Osteoblast (primary cell): ENCODE measurements around the gene PTPRD. TPM values are rescaled to one million over a fixed set of nuclear protein-coding genes. Genes with fewer than 3 reads are reported as not detected.
"Not testable (repeated sequence)": the region's sequence is repeated elsewhere in the genome, so short reads cannot be mapped to it uniquely, and the experiment has no call there.

ENCODE experiments used
- DNase-seq: peaks from one replicate; pipeline ENCODE4 v3.0.0; 2011; ENCODE audit warnings: low spot score, mixed read lengths; ENCODE audit not compliant: insufficient read length; ENCODE audit errors: missing footprints
- H2AFZ ChIP-seq: 2 replicates; pipeline ENCODE4 v1.6.0; 2011; ENCODE audit warnings: mild to moderate bottlenecking, low read length
- H3K27ac ChIP-seq: 2 replicates; pipeline ENCODE4 v1.5.1; 2011; ENCODE audit warnings: mild to moderate bottlenecking, low read depth, low read length, moderate library complexity
- H3K27me3 ChIP-seq: 2 replicates; pipeline ENCODE4 v1.6.0; 2012; ENCODE audit warnings: mild to moderate bottlenecking, control low read depth, inconsistent platforms, low read length, moderate library complexity; ENCODE audit not compliant: insufficient read depth
- H3K36me3 ChIP-seq: 2 replicates; pipeline ENCODE4 v1.5.1; 2011; ENCODE audit warnings: mild to moderate bottlenecking, low read length, control low read depth, moderate library complexity; ENCODE audit not compliant: insufficient read depth
- H3K4me1 ChIP-seq: 2 replicates; pipeline ENCODE4 v1.5.1; 2011; ENCODE audit warnings: mild to moderate bottlenecking, low read length, control low read depth, moderate library complexity; ENCODE audit not compliant: insufficient read depth
- H3K4me2 ChIP-seq: 2 replicates; pipeline ENCODE4 v1.6.0; 2011; ENCODE audit warnings: mild to moderate bottlenecking, low read length; ENCODE audit not compliant: insufficient read depth
- H3K4me3 ChIP-seq: fragments of 200-600 bp; sonication (generic); 3 replicates; pipeline ENCODE4 v1.5.1; 2012; ENCODE audit warnings: mild to moderate bottlenecking, low read length, inconsistent platforms; ENCODE audit not compliant: insufficient read depth
- H3K79me2 ChIP-seq: 2 replicates; pipeline ENCODE4 v1.6.0; 2012; ENCODE audit warnings: mild to moderate bottlenecking, low read length, control low read depth, inconsistent platforms; ENCODE audit not compliant: insufficient read depth
- H3K9me3 ChIP-seq: 2 replicates; pipeline ENCODE4 v1.5.1; 2011; ENCODE audit warnings: low read depth, low read length, control low read depth
- H4K20me1 ChIP-seq: 2 replicates; pipeline ENCODE4 v1.6.0; 2012; ENCODE audit warnings: mild to moderate bottlenecking, low read length, control low read depth; ENCODE audit not compliant: insufficient read depth
- total RNA-seq: library from RNA; depleted of rRNA; stranded (reverse); fragments of >200 nt; gene quantifications from 2 replicates; pipeline ENCODE4 v1.2.3, GENCODE V29; 2012
- TF ChIP-seq, protein P1 (sequence below): IDR thresholded peaks from 2 replicates; pipeline ENCODE4 v1.5.1; 2011; ENCODE audit warnings: mild to moderate bottlenecking, low read depth, low read length, moderate library complexity; ENCODE audit errors: extremely low read depth

The PTPRD gene
- total RNA-seq, 1 donor = 23.9 TPM

GRCh38 chr9:9045072-9045471 is 1567.7 kb downstream of the PTPRD start:
- no peaks in the 10 kb centered on the region for H3K4me1 ChIP-seq

GRCh38 chr9:9043788-9044187 is 1569.0 kb downstream of the PTPRD start:
- not testable (repeated sequence) for H3K9me3 ChIP-seq, H3K27me3 ChIP-seq, H3K4me3 ChIP-seq, H3K36me3 ChIP-seq, H3K4me2 ChIP-seq, H2AFZ ChIP-seq, H3K27ac ChIP-seq, H3K79me2 ChIP-seq, H3K4me1 ChIP-seq, DNase-seq, H4K20me1 ChIP-seq

More at GRCh38 chr9:9045072-9045471, 1567.7 kb downstream of the PTPRD start:
- H3K36me3 ChIP-seq = no peaks in the 10 kb centered on the region
- no peaks in the 10 kb centered on the region for H3K79me2 ChIP-seq
- H2AFZ ChIP-seq = no peak overlapping the region
- H3K9me3 ChIP-seq = no peaks in the 10 kb centered on the region
- H3K27ac ChIP-seq = no peak overlapping the region
- TF ChIP-seq, protein P1, sequence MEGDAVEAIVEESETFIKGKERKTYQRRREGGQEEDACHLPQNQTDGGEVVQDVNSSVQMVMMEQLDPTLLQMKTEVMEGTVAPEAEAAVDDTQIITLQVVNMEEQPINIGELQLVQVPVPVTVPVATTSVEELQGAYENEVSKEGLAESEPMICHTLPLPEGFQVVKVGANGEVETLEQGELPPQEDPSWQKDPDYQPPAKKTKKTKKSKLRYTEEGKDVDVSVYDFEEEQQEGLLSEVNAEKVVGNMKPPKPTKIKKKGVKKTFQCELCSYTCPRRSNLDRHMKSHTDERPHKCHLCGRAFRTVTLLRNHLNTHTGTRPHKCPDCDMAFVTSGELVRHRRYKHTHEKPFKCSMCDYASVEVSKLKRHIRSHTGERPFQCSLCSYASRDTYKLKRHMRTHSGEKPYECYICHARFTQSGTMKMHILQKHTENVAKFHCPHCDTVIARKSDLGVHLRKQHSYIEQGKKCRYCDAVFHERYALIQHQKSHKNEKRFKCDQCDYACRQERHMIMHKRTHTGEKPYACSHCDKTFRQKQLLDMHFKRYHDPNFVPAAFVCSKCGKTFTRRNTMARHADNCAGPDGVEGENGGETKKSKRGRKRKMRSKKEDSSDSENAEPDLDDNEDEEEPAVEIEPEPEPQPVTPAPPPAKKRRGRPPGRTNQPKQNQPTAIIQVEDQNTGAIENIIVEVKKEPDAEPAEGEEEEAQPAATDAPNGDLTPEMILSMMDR = no peak
- no peak for DNase-seq
- H4K20me1 ChIP-seq = no peaks in the 10 kb centered on the region
- H3K4me3 ChIP-seq = no peak overlapping the region
- no peak overlapping the region for H3K4me2 ChIP-seq
- no peaks in the 10 kb centered on the region for H3K27me3 ChIP-seq

DNA sequence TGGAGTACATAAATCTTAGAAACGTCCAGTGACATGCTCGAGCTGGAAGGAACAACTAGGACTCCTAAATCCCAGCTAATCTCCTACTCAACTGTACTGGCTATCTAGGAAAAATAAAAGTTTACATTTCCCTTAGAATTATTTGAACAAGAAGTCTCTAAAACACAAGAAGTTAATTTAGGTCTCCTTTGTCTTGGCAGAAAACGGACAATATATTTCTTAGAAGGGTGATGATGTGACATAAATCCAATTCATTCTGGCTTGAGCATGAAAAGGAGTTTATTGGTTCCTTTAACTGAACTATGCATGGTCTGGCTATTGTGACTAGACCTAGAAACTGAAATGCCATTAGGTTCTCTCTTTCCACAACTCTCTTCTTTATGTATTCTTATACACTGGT is 1571.0 kb downstream of the PTPRD start:
- H3K27ac ChIP-seq = no peak overlapping the region
- H3K4me3 ChIP-seq = no peak overlapping the region
- H3K36me3 ChIP-seq = no peaks in the 10 kb centered on the region
- H2AFZ ChIP-seq = no peak overlapping the region
- TF ChIP-seq, protein P1 = no peak
- H3K4me1 ChIP-seq = no peaks in the 10 kb centered on the region
- H3K27me3 ChIP-seq = no peaks in the 10 kb centered on the region
- no peak overlapping the region for H3K4me2 ChIP-seq
- no peak for DNase-seq
- no peaks in the 10 kb centered on the region for H3K79me2 ChIP-seq
- no peaks in the 10 kb centered on the region for H4K20me1 ChIP-seq
- H3K9me3 ChIP-seq = no peaks in the 10 kb centered on the region

DNA sequence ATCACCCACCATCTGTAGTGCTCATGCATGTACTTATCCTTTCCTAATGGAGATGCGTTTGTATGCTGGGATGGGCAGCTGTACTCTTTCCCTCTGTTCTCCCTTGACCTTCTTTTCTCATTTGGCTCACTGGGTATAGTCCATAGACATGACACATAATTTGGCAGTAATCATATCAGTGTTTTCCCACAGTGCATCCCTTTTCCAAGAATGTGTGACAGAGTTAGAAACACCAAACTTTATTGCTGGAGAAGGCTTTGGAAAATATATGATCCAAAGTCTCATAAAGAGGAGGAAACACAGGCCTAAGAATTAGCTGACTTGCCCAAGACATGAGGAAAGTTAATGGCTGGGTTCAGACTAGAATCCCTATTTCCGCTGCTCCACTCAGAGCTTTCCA is 1579.8 kb downstream of the PTPRD start:
- Histone ChIP-seq H3K4me2 (no peak overlapping the region), H3K27me3 (no peaks in the 10 kb centered on the region), H3K79me2 (no peaks in the 10 kb centered on the region), H3K27ac (no peak overlapping the region), H4K20me1 (no peaks in the 10 kb centered on the region), H3K9me3 (no peaks in the 10 kb centered on the region), H2AFZ (no peak overlapping the region), H3K4me1 (no peaks in the 10 kb centered on the region), H3K4me3 (no peak overlapping the region), H3K36me3 (no peaks in the 10 kb centered on the region)
- no peak for DNase-seq
- TF ChIP-seq, protein P1 = no peak
